DLD1 (cell line): ENCODE data around the gene MAN1A2.

Experiments
- in situ Hi-C: cut with HindIII; loops from 2 replicates; pipeline ENCODE4 v1.10.0; 2017; ENCODE audit warnings: low sequenced_read_pairs

The MAN1A2 gene

DNA sequence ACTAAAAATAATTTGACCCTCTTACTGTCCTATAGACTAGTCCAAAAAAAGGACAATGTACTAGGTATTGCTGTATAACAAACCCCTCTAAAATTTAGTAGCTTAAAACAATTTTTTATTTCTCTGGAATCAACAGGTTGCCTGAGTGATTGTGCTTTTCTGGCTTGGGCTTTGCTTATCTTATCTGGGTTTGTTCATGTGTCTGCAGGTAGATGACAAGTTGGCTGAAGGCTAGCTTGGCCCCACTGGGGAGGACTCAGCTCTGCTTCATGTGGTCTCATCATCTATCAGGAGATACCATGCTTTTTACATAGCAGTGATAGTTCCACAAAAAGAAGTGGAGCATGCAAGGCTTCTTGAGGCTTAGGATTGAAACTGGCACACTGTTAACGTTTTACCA, 114.2 kb downstream of the MAN1A2 start:
- in situ Hi-C loops: no loop called here

DNA sequence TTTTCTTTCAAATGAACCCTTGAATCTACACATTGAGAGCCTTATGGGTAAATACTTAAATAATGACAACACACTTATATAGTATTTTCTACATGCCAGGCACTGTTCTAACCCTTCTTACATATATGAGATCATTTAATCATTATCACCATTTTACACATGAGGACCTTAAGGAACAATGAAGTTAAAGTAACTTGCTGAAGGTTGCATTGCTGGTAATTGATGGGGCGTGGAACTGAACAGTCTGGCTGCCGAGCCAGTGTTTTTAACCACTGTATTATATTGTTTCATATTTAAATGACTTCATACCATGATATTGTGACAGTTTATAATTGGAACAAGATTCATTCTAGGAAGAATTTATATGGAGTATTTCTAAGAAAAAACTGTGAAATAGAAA, 126.7 kb downstream of the MAN1A2 start:
- in situ Hi-C loops: no loop called here

DNA sequence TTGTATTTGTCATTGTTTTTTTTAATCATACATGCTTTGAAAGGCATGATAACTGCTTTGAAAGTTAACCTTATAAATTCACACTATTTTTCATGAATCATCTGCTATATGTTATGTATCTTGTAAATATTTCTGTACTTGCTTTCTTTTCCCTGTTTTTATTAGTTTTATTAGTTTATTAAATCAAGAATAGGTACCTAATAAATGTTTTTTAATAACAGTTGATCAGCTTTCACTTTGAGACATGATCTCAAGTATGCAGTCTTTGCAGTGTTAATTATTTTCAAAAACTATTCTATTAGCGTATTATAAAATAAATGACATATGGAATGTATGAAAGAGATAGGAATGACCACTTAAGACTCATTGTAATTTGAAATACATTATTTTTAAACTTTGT, 127.8 kb downstream of the MAN1A2 start:
- in situ Hi-C loops: no loop called here

DNA sequence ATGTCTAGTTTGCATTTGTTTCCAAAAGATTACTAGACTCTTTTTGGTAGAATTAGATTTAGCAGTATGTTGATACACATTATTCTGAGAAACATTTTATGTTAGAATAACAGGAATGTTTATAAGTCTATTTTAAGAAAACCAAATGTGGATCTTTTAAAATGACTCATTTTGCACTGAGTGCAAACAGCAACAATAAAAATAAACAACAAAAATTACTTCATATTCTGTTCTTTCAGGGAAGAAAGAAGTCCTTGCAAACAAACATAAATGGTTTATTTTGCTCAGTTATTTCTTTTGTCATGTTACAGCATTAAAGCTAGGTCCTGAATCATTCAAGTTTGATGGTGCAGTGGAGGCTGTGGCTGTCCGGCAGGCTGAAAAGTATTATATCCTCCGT, 131.8 kb downstream of the MAN1A2 start:
- in situ Hi-C loops: no loop called here

DNA sequence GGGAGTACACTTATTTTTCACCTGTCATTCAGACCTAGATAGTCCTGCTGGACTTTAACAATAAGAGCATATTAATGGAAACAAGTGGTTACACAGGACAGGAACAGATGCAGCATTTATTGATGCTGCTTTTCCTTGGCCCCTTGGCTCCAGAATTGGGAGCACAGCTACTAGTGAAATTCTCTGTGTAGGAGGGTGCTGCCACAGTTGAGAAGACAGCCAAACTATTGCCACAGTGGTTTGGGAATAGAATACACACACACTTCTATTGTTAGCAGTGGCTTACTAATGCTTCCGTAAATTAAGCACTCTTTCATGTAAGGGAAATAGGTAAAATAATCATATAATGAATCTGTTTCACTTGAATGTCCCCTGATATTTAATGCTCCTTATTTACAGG, 133.3 kb downstream of the MAN1A2 start:
- in situ Hi-C loops: no loop called here

DNA sequence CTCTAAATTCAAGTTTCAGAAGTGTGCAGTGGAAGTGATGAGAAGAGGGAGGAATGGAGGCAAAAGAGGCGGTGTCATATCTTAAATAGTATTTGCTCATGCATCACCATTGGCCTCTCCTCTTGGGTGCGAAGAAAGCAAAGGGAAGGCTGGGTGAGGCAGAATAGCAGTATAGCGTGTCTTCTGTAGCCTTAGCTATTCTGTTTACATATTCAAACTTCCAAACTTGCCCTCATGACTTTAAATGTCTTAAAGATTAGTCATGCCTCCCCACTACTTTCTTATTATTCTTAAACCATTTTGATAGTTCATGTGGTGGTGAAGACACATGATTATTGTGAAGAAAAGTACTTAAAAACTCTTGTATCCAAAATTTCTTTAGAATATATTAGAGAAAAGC, 134.0 kb downstream of the MAN1A2 start:
- in situ Hi-C loops: no loop called here

DNA sequence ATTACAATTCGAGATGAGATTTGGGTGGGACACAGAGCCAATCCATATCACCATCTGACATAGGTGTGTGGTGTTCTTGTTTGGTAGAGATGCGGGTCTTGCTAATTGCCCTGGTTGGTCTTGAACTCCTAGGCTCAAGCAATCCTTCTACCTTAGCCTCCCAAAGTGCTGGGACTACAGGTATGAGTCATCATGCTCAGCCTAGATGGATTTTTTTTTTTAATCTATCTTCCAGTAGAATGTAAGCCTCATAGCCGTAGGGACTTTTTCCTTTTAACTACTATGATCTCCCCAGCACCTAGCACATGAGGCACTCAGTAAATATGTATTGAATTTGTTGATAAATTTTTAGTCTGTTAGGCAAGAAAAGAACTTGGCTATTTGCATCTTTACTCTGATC, 144.0 kb downstream of the MAN1A2 start:
- in situ Hi-C loops: no loop called here

DNA sequence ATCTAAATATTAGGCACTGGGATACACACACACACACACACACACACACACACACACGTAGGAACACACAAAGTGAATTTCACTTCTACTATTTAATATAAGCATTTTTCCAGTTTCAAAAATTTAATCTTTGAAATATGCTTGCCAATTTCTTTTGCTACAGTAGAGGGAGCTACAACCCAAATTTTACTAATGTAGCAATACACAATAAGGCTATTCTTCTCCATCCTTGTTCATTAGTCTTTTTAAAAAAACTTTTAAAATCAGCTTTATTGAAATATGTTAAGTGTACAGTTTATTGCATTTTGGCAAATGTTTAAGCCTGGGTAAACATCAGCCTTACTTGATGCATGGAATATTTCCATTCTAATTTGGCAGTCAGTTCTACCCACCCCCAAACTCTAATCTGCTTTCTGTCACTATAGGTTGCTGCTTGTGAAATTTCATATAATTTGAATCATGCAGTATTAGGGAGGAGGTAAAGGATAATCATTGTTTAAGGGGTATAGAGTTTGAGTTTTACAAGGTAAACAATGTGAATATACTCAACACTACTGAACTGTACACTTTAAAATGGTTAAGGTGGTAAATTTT, 145.6 kb downstream of the MAN1A2 start:
- in situ Hi-C loops: no loop called here

DNA sequence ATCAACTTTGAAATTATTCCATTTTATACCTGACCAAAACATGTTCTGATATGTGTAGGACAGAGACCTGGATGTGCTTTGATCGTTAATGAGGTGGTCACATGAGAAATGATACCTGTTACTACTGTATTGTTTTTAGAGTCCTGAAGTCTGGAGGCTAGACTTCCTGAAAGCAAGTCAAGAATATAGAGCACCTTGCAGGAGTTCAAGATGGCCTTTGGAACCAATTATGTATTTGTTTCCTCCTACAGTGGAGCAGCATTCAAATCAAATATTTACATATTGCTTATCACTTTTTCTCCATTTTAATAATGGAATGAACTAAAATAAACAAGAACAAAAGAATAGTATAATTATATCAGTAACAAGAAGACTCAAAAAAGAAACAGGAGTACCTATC, 155.9 kb downstream of the MAN1A2 start:
- in situ Hi-C loops: no loop called here

DNA sequence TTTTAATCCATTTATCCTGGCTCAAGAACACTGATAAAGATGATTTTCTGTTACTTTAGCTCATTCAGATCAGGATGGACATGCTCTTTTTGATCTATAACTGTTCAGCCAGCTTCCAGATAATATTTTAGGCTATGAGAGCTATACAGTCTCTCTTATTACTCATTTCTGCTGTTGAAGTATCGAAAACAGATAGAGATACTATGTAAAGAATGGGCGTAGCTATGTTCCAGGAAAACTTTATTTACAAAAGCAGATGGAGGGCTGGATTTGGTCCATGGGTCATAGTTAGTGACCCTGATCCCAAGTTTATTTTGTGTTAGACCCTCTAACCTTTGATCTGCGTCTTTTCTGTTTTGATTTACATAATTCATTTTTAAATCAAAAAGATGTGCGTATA, 159.8 kb downstream of the MAN1A2 start:
- in situ Hi-C loops: loop anchor here (25.0 kb wide), 2 partner anchors 235 to 385 kb away; no protein-coding TSS in a partner anchor

DNA sequence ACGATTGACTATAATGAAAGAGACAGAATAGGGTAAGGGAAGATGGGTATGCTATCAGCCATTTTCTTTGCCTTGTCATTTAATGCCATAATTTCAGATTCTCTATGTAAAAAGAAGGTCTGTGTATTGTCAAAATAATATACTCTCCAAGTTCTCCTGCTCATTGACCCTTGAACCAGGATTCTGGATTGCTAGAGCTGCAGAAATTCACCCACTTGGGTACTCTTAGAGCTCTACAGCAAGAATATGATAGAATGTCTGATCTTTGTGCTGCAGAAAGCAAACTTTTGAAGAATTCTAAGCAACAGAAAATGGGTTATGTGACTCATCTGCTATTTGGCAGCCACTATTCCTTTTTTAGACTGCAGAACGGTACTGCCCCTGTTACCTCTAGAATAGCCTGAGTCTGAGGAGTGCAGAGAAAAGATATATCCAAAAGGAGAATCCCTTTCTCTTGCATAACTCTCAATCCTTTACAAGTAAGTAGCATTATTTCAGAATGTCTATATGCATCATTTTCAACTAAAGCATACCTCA, 160.4 kb downstream of the MAN1A2 start:
- in situ Hi-C loops: loop anchor here (25.0 kb wide), 2 partner anchors 235 to 385 kb away; no protein-coding TSS in a partner anchor

DNA sequence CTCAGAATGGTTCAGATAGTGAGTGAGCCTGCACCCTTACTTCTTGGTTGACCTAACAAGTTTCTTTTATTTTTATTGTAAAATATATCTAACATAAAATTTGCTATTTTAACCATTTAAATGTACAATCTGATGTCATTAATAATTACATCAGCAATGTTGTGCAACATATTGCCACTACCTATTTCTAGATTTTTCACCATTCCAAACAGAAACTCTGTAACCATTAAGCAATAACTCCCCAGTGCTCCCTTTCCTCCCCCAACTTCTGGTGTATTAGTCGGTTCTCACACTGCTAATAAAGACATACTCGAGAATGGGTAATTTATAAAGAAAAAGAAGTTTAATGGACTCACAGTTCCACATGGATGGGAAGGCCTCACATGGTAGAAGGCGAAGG, 162.4 kb downstream of the MAN1A2 start:
- in situ Hi-C loops: loop anchor here (25.0 kb wide), 2 partner anchors 233 to 383 kb away; no protein-coding TSS in a partner anchor

DNA sequence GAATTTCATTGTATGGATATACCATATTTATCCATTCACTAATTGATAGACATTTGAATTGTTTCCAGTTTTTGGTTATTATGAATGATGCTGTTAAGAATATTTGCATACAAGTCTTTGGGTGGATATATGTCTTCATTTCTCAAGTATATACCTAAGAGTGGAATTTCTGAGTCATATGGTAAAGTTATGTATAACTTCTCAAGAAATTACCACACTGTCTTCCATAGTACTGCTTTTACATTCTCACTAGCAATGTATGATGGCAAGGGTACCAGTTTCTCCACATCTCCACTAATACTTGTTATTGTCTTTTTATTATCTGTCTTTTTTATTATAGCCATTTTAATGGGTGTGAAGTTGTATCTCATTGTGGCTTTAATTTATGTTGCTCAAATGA, 164.0 kb downstream of the MAN1A2 start:
- in situ Hi-C loops: loop anchor here (25.0 kb wide), 2 partner anchors 231 to 381 kb away; no protein-coding TSS in a partner anchor

DNA sequence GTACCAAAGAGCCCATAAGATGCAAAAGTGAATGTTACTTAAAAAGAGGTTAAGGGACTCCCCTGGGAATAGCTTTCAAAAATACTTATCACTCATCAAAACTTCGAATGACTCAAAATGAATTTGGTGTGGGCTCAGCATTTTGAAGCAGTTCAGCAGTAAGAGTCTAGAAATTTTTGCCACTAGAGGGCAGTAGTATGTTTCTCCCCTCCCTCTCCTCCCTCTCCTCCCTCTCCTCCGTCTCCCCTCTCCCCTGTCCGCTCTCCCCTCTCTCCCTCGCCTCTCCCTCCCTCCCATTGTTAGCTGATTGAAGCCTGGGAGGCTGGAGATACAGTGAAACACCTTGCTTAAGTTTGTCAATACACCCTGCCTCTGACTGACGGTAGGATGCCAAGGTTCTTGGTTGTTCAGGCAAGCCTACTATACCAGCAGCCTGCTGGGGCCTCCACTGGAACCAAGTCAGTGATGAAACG, 167.8 kb downstream of the MAN1A2 start:
- in situ Hi-C loops: loop anchor here (25.0 kb wide), 2 partner anchors 227 to 377 kb away; no protein-coding TSS in a partner anchor

DNA sequence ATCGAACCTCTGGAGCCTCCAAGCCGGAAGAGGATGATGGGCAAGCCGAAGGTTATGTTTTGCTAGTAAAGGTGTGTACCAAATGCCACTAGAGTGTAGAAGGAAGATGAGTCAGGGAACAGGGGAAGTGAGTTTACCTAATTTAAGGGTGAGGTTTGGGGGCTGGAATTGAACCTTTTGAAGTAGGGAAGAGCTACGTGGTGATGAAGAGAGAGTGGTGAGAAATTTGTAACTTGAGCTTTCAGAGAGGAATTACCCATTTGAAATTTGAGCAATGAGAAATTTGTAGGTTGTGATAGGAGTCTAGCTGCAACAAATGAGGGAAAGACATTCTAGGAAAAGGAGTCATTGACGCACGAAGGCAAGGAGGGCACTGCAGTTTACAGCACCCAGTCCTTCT, 168.6 kb downstream of the MAN1A2 start:
- in situ Hi-C loops: loop anchor here (25.0 kb wide), 2 partner anchors 226 to 376 kb away; no protein-coding TSS in a partner anchor

DNA sequence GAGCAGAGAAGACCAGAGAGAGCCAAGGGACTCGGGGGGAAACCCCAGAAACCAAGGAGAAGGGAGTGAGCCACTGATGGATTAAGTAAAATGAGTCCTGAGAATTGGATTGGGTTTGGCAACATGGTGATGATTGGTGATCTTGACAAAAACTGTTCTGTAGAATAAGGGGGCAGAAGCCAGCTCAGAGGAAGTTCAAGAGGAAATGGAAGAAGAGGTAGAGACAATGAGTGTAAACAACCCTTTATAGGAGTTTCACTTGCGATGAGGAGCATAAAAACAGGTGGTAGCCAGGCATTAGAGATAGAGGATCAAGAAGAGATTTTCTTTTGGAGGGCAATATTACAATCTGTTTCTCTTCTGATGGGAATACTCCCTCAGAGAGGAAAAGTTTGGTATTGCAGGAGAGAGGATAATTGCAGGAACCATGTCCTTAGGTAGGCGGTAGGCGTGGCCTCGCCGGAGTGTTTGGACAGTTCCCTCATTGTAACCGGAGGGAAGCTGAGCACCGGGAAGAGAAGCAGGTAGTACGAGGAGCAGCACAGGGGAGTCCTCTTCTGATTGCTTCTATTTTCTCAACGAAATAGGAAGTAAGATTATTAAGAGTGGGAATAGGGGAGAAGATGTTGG, 170.2 kb downstream of the MAN1A2 start:
- in situ Hi-C loops: loop anchor here (25.0 kb wide), 2 partner anchors 225 to 375 kb away; no protein-coding TSS in a partner anchor

DNA sequence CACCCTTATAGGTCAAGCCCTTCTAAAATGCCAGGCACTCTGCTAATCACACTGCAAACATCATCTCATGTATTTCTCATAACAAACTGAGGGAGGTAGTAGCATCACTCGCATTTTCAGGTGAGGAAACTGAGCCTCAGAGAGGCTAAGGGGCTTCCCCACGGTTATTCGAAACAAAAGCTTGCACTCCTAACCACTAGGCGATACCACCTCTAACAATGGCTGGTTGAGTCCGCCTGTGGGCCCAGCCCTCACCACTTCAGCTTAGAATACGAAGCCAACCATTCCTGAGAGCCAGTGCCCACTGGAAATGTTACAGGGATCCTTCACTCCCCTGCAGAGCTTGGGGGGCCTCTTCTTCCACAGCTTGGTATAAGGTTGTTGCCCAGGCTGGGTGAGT, 173.3 kb downstream of the MAN1A2 start:
- in situ Hi-C loops: loop anchor here (25.0 kb wide), 2 partner anchors 222 to 372 kb away; no protein-coding TSS in a partner anchor

DNA sequence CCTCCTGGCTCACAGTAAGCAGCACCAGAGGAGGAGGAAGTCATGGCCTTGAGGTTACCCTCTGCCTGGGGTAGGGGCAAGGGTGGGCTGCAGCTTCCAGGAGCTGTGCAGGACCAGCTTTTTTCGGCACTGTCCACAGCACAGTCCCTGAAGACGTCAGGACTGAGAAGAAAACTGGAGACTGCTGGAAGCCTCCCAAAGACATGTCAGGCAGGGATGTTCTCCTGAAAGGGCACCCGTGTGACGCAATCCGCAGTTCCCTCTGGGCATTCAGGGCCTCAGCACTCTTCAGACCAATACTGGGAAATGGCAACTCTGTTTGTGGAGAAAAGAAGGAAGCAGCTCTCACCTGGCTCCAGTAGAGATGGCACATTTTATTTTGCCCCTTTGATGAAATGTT, 173.8 kb downstream of the MAN1A2 start:
- in situ Hi-C loops: loop anchor here (25.0 kb wide), 2 partner anchors 221 to 371 kb away; no protein-coding TSS in a partner anchor

DNA sequence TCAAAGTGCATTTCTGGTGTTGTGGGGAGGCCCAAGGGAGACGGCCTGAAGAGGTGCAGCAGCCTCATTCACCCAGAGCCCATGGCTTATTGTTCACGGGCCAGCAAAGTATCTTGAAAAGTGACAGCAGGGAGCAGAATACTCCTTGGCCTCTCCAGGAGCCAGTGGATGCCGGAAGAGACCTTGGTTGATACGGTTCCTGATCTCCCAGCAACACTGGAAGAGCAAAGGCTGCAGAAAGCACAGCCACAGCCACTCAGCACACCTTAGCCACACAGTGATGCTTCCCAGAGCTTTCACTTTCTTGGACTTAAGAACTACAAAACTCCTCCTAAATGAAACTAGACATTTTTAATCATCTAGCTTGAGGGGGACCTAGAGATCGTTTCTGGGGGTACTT, 174.3 kb downstream of the MAN1A2 start:
- in situ Hi-C loops: loop anchor here (25.0 kb wide), 2 partner anchors 221 to 371 kb away; no protein-coding TSS in a partner anchor

DNA sequence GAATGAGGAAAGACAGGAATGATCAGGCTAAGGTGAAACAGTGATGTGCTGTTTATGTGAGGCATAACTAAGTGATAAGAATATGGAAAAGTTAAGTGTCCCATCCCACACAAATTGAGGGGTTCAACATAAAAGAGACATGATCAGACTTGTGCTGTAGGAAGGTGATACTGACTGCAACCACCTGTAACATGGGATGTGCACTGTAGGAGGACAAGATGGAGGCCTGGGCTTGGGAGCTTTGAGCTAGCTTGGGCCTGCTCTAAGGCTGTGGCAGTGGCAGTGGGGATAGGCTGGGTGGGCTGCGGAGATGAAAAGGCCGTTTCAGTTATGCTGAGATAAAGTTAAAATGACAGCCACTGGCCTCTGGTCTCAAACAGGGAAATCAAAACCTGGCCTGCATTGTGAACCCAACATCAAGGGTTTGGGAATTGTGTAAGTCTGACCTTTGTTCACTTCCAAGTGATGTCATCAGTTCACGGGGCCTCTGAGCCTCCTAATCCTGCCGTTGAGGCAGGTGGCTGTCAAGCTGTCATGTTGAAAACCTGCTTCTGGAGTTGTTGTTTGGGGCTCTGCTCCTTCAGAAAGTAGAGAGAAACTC, 177.4 kb downstream of the MAN1A2 start:
- in situ Hi-C loops: loop anchor here (25.0 kb wide), 2 partner anchors 218 to 368 kb away; no protein-coding TSS in a partner anchor

DNA sequence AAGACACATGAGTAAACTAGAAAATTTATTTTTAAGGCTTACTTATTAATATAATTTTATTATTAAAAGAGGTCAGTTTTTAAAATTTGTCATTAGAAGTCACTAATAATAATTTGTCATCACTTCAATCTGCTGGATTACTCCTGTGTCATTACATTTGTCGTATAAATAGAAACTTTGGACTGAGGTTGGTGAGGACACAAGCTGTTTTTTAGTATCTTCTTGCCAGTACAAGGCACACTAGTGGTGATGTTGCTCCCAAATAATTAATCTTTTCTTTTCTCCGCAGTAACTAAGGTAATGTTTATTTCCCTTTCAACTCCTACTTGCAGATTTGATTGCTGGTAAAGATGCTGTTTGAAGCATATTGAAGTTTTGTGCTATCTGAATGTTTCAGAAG, 179.2 kb downstream of the MAN1A2 start:
- in situ Hi-C loops: loop anchor here (25.0 kb wide), 2 partner anchors 216 to 366 kb away; no protein-coding TSS in a partner anchor
